A549 treated with RU486 at 1 μM for 4 hours (cell line): ENCODE results near the gene DZIP1L. TPM values are rescaled to one million over a fixed set of nuclear protein-coding genes. Genes with fewer than 3 reads are reported as not detected.

Experiments used
- total RNA-seq: library from RNA; stranded (reverse); fragments of 200-300 nt; extraction: Qiagen RNA extraction; gene quantifications from 5 replicates; pipeline ENCODE4 v1.2.3, GENCODE V29; 2022; ENCODE audit warnings: low read depth

The DZIP1L gene
- total RNA-seq = 4.9 to 7.8 TPM (median 6.5 TPM) in 5 replicates

GRCh38 chr3:138114988-138115971, at the start of gene DZIP1L:
TSS of gene DZIP1L (minus strand) at chr3:138115608. CDS start at chr3:138103971, 11,637 bp downstream.

GRCh38 chr3:138132239-138132638, 16.8 kb upstream of the DZIP1L start, which contains the start of gene A4GNT:
TSS of gene A4GNT (minus strand) at chr3:138132390. CDS start at chr3:138131256, 1,134 bp downstream.

Other genes starting within 250 kb of the DZIP1L start
- gene CLDN18, start 105.4 kb downstream of the DZIP1L start, total RNA-seq = not detected in 5 replicates
- not detected in 5 replicates for gene A4GNT, start 16.8 kb upstream of the DZIP1L start, total RNA-seq
- 8.5 to 13.5 TPM (median 12.4 TPM) in 5 replicates for gene DBR1, start 59.3 kb upstream of the DZIP1L start, total RNA-seq
- gene ARMC8, start 71.7 kb upstream of the DZIP1L start, total RNA-seq = 25.7 to 29.0 TPM (median 26.9 TPM) in 5 replicates
- gene NME9, start 214.2 kb upstream of the DZIP1L start, total RNA-seq = not detected in 5 replicates
- 7.1 to 12.2 TPM (median 8.5 TPM) in 5 replicates for gene MRAS, start 233.0 kb upstream of the DZIP1L start, total RNA-seq